Activated naive CD4-positive, alpha-beta T cell treated with anti-CD3 and anti-CD28 coated beads, Interleukin-2, amount 10 ng/mL, durations not matched to agents 5 hours and 36 hours (primary cell): ENCODE data around the gene IRAK1. TPM values are rescaled to one million over a fixed set of nuclear protein-coding genes. Genes with fewer than 3 reads are reported as not detected.

Source experiments
- microRNA-seq: library from miRNA; unstranded; fragments of <30 nt; microRNA quantifications from one replicate; pipeline ENCODE4 v1.2.0, GENCODE V29; 2022; ENCODE audit warnings: borderline microRNAs expressed, borderline replicate concordance
- total RNA-seq, 2 experiments: library from RNA; stranded (reverse); gene quantifications; one replicate each; pipeline ENCODE4 v1.2.3, GENCODE V29; 2021

IRAK1 gene
- total RNA-seq: 10 to 100 TPM; 97.9 to 99.2 TPM

DNA sequence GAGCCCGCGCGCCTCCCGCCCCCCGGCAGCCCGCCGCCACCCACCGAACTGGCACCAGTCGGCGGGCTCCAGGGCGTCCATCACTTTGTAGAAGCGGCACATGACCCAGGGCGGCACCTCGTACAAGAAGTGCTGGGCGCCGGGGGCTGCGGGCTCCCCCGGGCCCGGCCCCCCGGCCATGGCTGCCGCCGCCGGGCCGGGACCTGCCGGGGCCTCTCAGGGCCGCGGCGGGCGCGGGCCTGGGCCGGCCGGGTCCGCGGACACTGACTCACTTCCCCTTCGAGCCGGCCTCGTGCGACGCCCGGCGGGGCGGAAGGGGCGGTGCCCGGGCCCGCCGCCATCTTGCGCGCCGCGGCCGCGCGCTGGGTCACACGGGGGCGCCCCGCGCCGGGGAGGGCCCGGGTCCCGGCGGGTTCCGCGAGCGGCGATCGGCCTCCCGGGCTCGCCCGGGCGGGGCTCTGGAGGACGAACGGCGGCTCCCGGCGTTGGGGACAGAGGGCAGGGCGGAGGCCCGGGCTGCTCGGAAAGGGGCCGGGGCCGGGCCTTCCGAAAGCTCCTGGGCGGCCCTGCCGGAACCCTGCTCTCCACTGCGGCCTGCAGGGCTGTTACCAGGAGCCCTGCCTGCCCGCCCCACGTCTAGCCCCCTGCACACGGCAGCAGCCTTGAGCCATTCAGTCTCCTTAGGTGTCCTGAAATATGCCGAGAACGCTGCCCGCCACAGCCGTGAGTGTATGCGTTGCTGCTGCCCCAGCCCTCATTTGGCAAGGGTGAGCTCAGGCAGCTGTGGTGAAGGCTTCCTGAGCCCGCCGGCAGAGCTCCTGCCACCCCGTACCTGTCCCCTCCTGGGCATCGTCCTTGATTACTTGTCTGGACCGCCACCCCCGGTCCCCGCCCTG, at the start of gene IRAK1:
Gene IRAK1 (minus strand): TSS at position 270 of the 896 bp plus-strand sequence. CDS start 90 bp downstream, at position 180.

GRCh38 chrX:153972368-153973126, 47.2 kb downstream of the IRAK1 start, which contains the start of gene TMEM187:
TMEM187 (plus strand) TSS chrX:153972754; CDS start chrX:153982063, 9,309 bp downstream.

GRCh38 chrX:153971450-153972367, 48.0 kb downstream of the IRAK1 start, which contains the start of gene HCFC1:
HCFC1 (minus strand) TSS chrX:153971818; CDS start chrX:153970840, 978 bp downstream.

Small RNA genes within 50 kb of the gene (microRNA-seq; reads per million reads assigned to microRNA genes)
- gene MIR3202-1 (not detected), gene MIR3202-2 (not detected), gene MIR718 (not detected)

Other genes starting within 250 kb of the IRAK1 start
- gene SRPK3, start 238.9 kb downstream of the IRAK1 start, total RNA-seq: not detected
- gene IDH3G, start 225.5 kb downstream of the IRAK1 start, total RNA-seq: 10 to 100 TPM; 61.1 to 63.0 TPM
- 100 to 1,000 TPM; 227 to 246 TPM for gene SSR4, start 225.2 kb downstream of the IRAK1 start, total RNA-seq
- gene PDZD4, start 189.4 kb downstream of the IRAK1 start, total RNA-seq: 1 to 10 TPM; 1.1 to 1.5 TPM
- 1 to 10 TPM in 1 of 2 experiments, under 1 TPM in 1; 0.55 to 2.4 TPM for gene L1CAM, start 133.7 kb downstream of the IRAK1 start, total RNA-seq
- not detected for gene AVPR2, start 115.2 kb downstream of the IRAK1 start, total RNA-seq
- gene ARHGAP4, start 93.6 kb downstream of the IRAK1 start, total RNA-seq: 100 to 1,000 TPM; 343 to 353 TPM
- 10 to 100 TPM; 70.8 to 79.0 TPM for gene NAA10, start 84.9 kb downstream of the IRAK1 start, total RNA-seq
- gene RENBP, start 75.3 kb downstream of the IRAK1 start, total RNA-seq: 10 to 100 TPM; 27.1 to 28.6 TPM
- gene HCFC1, start 48.1 kb downstream of the IRAK1 start, total RNA-seq: 10 to 100 TPM; 85.2 to 94.5 TPM
- gene TMEM187, start 47.1 kb downstream of the IRAK1 start, total RNA-seq: 10 to 100 TPM; 10.5 to 10.7 TPM
- 10 to 100 TPM; 59.6 to 61.8 TPM for gene MECP2, start 77.8 kb upstream of the IRAK1 start, total RNA-seq
- not detected for gene OPN1LW, start 124.3 kb upstream of the IRAK1 start, total RNA-seq
- not detected for gene OPN1MW, start 162.7 kb upstream of the IRAK1 start, total RNA-seq
- gene OPN1MW2, start 199.9 kb upstream of the IRAK1 start, total RNA-seq: not detected
- not detected for gene OPN1MW3, start 237.7 kb upstream of the IRAK1 start, total RNA-seq